Measurements from ENCODE around the gene TSPAN32.
"Not testable (repeated sequence)": the region's sequence is repeated elsewhere in the genome, so short reads cannot be mapped to it uniquely, and the experiment has no call there.

The TSPAN32 gene

DNA sequence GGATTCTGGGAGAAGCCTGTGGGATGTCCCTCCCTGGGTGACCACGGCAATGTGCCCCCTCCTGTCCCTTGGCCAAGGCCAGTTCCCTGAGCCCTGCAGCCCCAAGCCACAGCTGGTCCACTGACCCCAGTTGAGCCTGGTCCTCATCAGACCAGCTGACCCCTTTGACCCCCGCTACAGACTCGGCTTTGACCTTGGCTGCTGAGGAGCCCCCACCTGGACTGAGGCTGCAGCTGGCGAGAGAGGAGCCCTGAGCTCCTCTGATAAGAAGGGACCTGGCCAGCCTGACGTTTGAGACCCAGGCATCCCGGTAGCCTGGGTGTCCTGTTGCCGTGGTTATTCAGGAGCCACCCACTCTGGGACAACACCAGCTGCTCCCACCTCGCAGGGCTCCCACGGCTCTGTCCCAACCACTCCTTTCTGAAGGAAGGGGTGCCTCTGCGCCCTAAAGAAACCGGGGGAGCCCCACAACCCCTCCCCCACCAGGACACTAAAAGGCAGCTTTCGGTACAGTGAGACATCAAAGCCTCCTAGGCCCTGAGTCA is 34.4 kb upstream of the TSPAN32 start:
- no peak for DNase-seq (ENCODE audit: low spot score)

DNA sequence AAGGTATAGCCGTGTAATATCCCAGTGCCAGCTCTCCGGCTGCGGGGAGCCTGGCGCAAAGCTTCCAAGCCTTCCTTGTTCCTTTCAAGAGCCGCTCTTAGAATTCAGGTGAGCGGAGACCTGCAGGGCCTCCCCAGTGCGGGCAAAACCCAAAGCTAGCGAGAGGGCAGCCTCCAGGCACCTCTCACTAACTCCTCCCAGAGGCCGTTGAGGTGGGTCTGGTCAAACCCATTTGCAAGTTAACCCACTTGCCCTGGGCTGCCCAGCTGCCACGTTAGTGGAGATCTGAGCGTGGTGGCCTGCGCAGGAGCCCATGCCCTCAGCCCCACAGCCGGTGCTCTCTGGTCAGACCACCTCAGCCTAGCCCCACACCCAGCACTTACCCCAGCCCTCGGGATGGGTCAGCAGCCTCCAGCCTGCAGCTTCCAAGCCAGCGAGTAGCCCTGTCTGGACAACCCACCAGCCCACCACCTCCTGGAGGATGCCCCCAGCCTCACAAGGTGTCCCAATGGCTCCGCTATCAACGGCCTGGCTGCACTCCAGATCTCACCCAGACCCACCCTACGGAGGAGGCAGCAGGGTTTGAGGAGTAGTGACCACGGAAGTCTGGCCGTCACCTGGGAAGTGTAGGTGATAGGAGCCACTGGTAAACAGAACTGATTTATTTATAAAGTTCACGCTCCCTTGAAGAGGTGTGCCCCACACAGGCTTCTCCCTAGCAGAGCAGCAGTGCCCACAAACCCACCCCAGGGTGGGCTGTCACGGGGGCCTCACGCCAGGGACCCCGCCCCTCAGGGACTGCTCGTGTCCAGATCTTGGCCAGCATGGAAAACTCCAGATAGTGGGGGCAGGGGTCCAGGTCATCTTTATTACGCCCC is 33.7 kb upstream of the TSPAN32 start:
- DNase-seq (ENCODE audit: low spot score), result peak; percentile 51

DNA sequence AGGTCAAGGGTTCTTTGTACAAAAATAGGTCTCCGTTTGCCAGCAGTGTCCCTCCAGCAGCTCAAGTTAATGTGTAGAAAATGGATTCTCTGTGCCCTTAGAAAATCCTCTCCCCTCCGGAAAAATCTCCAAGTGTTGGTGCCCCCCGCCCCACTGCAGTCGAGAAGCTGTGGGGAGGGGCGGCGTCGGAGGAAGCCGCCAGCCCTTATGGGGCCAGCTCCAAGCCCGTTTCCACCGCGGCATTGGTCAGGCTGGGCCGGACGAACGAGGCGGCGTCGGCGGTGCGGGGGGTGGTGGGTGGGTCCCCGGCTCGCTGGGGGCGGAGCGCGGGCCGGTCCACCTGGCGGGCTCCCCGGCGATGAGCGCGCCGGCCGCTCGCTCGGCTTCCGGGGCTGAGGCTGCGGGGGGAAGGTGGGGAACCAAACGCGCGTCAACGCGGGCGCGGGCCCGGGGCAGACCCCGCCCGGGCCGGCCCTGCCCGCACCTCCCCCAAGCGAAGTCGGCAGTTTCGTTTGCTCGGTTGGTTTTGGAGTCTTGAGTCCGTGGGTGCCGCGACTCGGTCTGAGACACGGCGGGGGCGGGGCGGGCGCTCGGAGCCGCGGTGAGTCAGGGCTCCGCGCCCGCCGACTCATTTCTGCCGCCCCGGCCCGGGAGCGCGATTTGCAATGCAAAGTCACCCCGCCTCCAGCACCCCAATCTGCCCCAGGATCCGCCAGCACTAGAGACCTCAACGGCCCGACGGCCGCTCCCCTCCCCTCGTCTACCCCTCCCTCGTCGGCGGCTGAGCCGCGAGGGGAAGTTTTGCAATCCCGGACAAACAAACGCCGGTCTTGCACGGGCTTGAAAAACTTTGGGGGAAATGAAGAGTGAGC is 32.8 kb upstream of the TSPAN32 start:
- DNase-seq (ENCODE audit: low spot score), result peak; percentile 63

DNA sequence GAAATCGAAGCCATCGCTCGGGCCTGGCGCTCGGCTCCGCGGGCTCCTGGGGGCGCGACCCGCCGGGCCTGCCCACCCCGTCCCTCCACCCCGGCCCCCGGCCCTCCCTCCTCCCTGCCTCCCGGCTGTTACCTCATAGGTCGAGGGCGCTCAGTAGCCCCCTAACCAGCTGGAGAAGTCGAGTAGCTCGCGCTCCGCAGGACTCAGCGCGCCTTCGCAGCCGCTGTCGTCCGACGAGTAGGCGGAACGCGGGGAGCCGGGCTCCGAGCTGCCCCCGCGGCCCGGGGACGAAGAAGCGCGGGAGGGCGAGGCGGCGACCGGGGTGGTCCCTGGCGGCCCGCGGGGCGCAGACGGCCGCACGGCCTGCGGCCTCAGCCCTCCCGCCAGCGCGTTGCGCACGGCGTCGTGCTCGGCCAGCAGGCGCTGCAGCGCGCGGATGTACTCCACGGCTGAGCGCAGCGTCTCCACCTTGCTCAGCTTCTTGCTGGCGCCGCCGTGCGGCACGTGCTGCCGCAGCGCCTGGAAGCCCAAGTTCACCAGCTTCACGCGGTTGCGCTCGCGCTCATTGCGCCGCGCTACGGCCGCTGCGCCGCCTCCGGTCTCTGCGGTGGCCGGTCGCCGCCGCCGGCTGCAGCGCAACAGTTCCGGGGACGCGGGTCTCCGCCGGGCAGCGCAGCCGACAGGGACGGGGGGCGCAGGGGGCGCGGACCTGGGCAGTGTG is 32.1 kb upstream of the TSPAN32 start:
- peak; percentile 84 for DNase-seq (ENCODE audit: low spot score)

DNA sequence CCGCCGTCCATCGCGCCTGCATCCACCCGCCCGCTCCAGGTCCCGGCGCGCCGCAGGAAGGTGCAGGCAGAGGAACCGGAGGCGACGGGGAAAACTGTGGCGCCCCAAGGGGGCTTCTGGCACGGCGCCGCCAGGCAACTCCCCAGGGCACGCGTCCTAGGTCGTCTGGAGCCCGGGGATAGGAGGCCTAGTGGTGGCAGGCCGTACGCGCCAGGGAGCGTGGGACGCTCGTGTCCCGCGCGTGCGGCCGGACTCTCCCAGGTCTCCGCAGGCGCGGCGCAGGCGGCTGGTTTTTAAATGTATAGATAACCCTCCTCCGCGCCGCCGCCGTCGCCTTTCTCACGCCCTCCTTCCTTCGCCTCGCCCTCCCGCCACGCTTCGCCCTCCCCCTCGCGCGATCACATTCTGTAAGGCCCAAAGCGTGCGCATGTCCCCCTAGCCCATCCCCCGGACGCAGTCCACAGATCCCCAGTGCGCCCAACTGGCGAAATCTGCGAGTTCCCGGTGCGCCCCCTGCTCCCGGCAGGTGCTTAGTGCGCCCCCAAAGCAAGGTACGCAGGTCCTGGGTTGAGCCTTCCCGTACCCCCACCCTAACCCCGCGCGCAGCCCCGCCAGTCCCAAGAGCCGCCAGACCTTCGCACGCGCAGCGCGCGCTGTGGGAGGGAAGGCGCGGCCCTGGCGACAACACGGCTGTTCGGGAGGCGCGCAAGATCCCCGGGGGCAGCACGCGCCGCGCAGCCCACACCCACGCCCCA is 31.3 kb upstream of the TSPAN32 start, which contains the start of gene ASCL2:
TSS of gene ASCL2 (minus strand) at position 267 of the 755 bp plus-strand sequence. CDS start at position 11, 256 bp downstream.
- DNase-seq (ENCODE audit: low spot score), result peak; percentile 52

DNA sequence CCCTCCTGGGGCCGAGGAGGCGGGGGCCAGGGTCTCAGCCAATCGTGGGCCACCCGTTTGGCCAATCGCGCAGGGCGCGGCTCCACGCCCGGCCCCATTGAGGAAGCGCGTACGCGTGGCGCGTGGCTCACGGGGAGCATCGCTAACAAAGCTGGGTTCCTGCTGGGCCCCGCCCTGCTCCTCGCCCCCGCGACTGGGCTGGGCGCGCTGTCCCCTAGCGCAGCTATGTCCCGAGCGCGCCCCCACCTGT is 30.8 kb upstream of the TSPAN32 start:
- DNase-seq (ENCODE audit: low spot score), result peak; percentile 47

DNA sequence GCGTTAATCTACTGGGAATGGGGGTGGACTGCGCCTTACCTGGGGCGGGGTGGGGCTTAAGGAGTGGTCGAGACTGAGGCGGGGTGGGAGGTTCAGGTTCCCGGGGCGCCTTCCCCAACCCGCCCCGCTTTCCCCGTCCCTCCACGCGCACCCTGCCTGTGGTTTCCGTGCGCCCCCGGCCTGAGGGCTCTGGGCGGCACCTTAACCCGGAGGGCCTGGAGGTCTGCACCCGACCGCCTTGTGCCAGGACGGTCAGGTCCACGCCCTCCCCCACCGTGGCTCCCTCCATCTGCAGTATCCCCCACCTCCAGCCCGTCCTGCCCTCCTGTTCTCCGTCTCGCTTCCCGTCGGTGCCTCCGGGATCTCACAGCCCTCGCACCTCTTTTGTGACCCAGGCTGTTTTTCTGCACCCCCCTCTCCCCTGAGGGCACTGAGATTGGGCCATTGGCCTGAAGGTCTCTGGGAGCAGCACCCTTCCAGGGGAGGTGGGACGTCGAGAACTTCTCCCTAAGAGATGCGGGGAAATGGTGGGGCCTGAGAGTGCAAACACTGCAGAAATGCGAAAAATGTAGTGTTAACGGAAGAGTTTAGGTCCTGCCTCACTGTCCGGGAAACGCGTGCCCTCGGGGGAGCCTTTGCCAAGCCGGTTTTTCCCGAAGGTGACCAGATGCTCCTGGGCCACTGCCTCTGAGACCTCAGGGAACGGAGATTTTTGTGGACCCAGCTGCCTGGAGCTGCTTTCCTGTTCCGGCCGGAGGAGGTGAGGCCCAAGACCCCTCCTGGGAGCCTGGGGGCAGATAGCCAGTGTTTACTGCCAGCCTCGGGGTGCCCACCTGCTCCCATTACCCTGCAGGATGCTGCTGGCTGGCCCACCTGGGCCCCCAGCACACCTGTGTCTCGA is 30.2 kb upstream of the TSPAN32 start:
- peak; percentile 52 for DNase-seq (ENCODE audit: low spot score)

DNA sequence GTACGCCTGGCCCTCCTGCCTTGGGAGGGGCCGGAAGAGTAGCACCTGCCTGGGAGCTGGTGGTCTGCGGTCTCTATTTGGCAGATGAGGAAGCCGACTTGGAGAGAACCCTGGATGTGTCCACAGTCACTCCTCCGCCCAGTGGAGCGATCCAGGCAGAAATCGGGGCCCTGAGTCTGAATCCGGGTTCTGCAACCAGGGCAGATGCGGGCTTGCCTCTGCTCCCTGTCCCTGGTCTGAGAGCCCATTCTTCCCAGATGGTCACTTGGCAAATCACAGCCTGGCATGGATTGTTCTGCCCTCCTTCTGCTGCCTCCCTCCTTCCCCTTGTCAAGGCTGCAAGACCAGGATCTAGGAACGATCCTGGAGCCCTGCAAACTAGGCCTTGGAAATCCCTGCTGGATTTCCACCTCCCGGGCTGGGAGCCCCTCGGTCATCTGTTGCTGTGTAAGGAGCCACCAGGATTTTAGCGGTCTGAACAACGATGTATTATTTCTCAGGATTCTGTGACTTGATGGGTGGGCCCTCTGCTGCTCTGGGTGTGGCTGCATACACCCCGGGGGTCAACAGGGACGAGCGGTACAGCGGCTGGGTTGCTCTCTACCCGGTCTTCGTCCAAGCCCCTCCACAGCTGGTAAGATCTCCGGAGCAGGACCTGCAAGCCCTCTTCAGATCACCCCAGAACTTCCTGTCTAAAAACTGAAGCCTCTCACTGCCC is 29.4 kb upstream of the TSPAN32 start:
- peak; percentile 39 for DNase-seq (ENCODE audit: low spot score)

DNA sequence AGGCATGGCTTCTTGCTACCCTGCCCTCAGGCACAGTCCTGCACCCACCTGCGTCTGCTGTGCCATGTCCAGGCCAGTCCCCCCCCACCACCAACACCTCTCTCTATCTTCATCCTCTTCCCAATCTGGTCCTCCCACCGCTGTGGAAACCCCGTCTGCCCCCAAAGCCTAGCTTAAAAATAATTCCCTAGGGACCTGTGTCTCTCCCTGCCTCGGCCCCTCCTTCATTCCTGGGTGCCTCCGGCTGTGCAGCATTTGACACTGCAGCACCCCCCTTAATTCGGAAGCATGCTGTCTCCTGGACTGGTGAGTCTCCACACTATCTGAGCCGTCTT is 28.9 kb upstream of the TSPAN32 start:
- DNase-seq (ENCODE audit: low spot score), result peak; percentile 26

DNA sequence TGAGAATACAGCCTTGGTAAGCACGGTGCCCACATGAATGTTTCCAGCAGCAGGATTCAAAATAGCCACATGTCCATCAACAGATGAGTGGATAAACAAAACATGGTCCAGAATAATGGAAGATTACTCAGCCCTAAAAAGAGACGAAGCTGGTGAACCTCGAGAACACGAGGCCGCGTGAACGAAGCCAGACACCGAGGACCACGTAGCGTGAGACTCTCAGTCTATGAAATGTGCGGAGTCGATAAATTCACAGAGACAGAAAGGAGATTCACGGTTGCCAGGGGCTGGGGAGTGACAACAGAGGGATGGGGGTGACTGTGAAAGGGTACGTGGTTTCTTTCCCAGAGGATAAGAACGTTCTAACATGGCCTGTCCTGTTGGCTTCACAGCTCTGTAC is 28.5 kb upstream of the TSPAN32 start:
- DNase-seq (ENCODE audit: low spot score), result peak; percentile 25

DNA sequence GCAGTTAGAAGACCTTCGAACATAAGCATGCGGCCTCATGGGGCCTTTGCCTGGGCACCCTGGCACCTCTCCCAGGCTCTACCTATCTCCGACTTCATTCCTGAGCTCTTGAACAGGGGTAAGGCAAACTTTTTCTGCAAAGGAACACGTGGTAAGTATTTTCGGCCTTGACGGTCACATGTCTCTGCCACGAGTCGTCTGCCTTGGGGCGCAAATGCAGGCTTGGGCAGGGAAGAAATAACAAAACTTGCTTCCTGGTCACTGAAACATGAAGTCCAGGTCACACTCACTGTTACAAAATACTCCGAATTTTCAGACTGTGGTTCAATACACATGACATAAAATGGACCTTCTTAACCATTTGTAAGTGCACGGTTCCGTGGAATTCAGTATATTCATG is 28.0 kb upstream of the TSPAN32 start:
- no peak for DNase-seq (ENCODE audit: low spot score)

DNA sequence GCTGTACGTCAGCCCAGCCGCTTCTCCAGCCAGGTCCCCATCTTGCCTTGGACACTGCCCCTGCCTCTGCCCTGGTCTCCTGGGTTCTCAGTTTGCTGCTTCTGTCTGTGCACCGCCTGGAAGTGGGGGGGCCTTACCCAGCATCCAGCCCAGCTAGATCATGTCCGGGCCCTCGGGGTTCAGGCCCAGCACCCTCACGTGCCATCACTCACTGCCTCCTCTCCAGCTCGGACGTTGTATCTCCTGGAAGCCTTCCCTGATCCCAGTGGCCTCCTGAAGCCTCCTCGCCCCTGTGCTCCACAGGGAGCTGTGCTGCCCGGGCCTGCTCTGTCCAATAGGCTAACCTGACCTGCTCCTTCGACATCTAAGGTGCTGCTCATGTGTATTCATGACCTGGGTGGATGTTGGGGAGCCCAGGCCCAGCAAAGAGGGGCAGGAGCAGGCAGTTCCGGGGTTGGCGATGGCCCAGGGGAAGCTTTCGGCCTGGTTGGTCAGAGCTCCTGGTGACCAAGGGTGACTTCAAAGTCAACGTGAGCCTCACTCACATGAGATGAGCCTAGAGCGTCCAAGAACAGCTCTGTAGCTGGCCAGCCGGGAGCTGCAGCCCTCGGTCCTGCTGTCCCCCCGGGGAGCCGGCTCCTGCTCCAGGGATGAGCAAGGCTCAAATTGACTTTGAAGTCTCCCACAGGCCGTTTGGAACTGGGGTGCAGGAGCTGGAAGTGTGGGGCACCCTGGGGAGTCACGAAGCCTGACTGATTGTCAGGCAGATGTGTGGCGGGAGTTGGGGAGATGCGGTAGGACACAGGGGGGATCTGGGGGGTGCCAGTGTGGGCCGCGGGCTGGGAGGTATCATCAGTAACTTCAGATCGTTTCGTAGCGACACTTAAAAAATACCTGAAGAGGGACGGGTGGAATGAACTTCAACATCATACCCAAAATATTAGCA is 26.2 kb upstream of the TSPAN32 start:
- peak; percentile 38 for DNase-seq (ENCODE audit: low spot score)

DNA sequence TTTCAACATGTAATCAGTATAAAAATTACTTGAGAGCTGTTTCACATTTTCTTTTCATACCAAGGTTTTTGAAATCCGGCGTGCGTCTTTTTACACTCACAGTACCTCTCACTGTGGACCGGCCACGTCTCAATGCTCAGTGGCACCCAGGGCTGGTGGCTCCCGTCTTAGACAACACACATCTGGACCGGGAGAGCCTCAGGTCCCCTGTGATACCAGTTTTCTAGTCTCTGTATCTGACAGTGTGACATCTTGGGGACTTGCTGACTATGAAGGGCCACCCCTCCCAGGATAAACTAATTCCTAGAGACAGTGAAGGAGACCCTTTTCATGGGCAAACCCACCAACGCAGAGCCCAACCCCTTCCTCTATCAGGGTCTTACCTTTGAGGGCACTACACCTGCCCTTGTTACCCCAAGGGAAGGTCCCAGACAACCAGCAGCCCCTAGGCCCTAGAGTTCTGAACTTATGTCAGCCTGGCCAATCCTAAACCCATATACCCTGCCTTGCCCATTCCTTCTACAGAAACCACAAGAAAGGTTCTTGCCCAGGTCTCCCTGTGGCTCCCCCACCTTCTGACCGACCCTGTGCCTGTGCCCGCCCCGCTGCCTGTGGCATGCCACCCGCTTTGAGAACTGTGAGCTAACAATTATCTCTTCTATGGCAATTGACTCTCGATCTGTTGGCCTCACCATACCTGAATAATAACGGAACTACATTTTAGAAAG is 25.4 kb upstream of the TSPAN32 start:
- peak; percentile 24 for DNase-seq (ENCODE audit: low spot score)

DNA sequence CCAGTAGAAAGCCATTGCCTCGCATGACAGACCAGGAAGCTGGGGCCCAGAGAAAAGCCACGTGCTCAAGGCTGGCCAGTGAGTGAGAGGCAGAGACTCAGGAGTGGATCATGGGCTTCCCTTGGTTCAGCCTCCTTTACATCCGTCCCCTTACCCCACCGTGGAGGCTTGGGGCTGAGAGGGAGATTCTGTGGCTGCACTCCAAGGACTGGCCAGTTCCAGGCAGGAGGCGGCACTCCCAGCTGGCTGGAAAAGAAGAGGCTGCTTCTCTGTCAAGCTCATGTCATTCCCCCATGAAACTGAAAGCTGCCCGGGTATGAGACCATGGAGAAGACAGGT is 24.8 kb upstream of the TSPAN32 start:
- no peak for DNase-seq (ENCODE audit: low spot score)

DNA sequence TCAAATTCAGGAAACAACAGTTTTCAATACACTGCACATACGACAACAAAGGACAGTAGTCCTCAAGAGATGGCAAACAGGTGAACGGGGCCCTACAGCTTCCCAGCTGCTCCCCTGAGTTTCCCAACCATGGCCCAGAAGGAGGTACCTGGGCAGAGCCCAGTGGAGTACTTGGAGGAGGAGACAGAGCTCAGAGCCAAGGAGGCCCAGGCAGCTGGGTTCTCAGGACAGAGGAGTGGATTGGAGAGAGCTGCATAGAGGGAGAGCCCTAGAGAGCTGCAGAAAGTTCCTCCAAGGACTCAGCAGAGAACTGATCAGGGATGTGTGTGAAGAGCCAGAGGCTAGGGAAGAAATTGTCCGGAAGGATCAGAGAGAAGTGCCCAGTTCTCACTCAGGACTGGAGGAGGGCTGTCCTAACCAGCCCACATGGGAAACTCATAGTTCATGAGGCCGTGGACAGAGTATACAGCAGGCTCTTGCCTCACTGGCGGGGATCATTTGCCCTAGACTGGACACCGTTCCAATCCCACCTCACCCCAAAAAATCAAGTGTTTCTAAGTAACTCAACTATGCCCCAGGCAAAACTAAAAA is 23.8 kb upstream of the TSPAN32 start:
- peak; percentile 26 for DNase-seq (ENCODE audit: low spot score)

DNA sequence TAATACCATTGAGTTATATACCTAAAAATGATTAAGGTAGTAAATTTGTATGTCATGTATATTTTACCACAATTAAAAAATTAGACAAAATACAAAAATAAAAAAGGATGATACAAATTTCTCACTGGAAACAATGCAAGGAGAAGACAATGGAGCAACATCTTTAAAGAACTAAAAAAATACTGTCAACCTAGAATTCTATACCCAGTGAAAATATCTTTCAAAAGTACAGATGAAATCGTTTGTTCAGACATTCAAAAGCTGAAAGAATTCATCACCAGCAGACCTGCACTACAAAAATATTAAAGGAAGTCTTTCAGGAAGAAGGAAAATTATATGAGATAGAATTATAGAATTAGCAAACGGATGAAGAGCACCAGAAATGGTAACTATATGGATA is 21.6 kb upstream of the TSPAN32 start:
- no peak for DNase-seq (ENCODE audit: low spot score)

DNA sequence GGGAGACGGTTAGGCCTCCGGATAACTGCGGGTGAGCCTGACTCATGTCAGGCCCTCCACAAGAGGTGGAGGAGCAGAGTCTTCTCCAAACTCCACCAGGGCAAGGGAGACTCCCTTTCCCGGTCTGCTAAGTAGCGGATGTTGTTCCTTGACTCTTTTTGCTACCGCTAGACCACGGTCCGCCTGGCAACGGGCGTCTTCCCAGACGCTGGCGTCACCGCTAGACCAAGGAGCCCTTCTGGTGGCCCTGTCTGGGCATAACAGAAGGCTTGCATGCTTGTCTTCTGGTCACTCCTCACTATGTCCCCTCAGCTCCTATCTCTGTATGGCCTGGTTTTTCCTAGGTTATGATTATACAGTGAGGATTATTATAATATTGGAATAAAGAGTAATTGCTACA is 15.5 kb upstream of the TSPAN32 start:
- DNase-seq (ENCODE audit: low spot score), result not testable (repeated sequence)

DNA sequence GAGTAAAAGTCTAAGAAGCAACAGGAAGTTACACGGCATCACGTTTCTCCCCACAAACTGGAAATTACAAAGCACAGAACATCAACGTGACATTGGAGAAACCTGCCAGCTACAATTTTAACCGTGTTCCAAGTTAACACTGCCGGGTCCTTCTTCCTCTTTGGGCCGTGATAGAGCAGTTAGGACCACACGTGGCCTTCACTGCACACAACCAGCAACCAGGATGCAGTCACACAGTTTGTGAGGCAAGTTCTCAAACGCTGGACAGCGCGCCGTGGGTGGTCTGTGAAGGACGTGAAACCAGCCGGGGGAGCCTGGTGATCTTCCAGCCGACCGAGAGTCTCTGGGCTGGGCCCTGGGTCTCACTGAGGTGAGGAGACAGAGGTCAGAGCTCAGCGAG is 14.7 kb upstream of the TSPAN32 start:
- DNase-seq (ENCODE audit: low spot score), result peak; percentile 41

Measured in ecto neural progenitor cell (in vitro differentiated cells).